AG04449 (cell line): ENCODE measurements around the gene KCNA10.
A peak's percentile ranks its signal among the peaks of the same experiment; 100 is the strongest.

Experiments
- CTCF ChIA-PET: fragments of 350-600 bp; formaldehyde crosslinking; extraction: SDS; loops from one replicate; lab custom pipeline; 2021; ENCODE audit warnings: antibody characterized with exemption; lab: Yijun Ruan, JAX
- POLR2A ChIA-PET: fragments of 400-600, 350-600 bp; formaldehyde crosslinking; extraction: SDS; loops from one replicate; lab custom pipeline; 2020; ENCODE audit warnings: antibody characterized with exemption, inconsistent platforms; lab: Yijun Ruan, JAX
- DNase-seq: peaks from one replicate; pipeline ENCODE4 v3.0.0-alpha.2; 2010; ENCODE audit warnings: low read depth, low spot score
- H3K4me3 ChIP-seq: 2 replicates; pipeline ENCODE4 v1.5.1; 2011; ENCODE audit warnings: low read depth, mild to moderate bottlenecking, control low read depth, low read length
- TF ChIP-seq, protein P1 (sequence below): IDR thresholded peaks from one replicate; pipeline ENCODE4 v1.5.1; 2011; ENCODE audit warnings: mild to moderate bottlenecking, moderate library complexity, low read length, control low read depth, inconsistent platforms; ENCODE audit not compliant: insufficient read depth; ENCODE audit errors: missing control alignments

The KCNA10 gene

DNA sequence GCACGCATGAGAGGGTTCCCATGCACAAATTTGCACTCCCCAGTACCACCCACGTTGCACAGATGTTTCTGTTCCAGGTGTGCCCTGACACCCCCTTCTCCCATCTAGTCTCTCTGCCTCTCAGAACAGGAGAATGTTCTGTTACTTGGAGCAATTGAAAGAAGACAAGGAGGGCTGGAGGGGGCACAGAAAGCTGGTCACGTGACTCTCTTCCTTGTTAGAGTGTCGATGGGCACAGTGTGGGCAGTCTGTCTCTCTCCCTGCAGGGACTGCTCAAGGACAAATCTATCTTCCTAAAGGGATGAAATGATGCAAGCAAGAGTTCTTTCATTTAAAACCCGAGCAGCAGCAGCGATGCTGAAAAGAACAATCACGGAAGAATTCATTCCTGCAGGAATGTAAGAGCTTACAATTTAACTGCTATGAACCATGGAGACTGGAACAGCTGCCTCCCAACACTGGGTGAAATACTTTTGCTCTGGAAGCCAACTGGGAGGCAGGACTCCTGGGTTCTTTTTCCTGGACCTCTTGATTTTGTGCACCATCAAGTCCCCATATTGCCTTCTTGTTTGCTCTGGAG, 7.3 kb upstream of the KCNA10 start:
- DNase-seq = no peak
- ChIA-PET CTCF (interaction anchor here (0.8 to 2.2 kb wide), 4 partner anchors 13 to 258 kb away, joined by 3 to 5 read pairs (median 4); no protein-coding TSS in a partner anchor), POLR2A (interaction anchor here (0.6 kb wide), 1 partner anchor 10 kb away, joined by 4 read pairs; no protein-coding TSS in a partner anchor)
- TF ChIP-seq, protein P1, sequence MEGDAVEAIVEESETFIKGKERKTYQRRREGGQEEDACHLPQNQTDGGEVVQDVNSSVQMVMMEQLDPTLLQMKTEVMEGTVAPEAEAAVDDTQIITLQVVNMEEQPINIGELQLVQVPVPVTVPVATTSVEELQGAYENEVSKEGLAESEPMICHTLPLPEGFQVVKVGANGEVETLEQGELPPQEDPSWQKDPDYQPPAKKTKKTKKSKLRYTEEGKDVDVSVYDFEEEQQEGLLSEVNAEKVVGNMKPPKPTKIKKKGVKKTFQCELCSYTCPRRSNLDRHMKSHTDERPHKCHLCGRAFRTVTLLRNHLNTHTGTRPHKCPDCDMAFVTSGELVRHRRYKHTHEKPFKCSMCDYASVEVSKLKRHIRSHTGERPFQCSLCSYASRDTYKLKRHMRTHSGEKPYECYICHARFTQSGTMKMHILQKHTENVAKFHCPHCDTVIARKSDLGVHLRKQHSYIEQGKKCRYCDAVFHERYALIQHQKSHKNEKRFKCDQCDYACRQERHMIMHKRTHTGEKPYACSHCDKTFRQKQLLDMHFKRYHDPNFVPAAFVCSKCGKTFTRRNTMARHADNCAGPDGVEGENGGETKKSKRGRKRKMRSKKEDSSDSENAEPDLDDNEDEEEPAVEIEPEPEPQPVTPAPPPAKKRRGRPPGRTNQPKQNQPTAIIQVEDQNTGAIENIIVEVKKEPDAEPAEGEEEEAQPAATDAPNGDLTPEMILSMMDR = no peak
- no peak overlapping the region for H3K4me3 ChIP-seq

DNA sequence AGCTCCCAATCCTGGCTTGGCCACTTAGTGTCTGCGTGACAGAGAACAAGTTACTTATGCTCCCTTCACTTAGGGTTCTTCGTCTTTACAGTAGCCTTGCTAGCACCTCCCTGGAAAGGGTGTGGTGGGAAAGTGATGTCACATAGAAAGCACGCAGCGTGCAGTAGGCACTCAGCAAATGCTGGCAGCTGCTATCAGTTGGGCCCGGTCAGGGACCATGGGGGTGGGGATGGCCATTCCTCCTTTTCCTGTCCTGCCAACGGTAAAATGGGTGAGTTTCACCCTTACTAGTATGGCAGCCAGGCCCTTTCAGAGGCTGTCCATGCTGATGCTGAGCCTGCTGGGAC, 6.2 kb upstream of the KCNA10 start:
- ChIA-PET POLR2A (no interaction called here), CTCF (interaction anchor here (1.8 to 2.2 kb wide), 2 partner anchors 10 to 31 kb away, joined by 4 to 5 read pairs; no protein-coding TSS in a partner anchor)

DNA sequence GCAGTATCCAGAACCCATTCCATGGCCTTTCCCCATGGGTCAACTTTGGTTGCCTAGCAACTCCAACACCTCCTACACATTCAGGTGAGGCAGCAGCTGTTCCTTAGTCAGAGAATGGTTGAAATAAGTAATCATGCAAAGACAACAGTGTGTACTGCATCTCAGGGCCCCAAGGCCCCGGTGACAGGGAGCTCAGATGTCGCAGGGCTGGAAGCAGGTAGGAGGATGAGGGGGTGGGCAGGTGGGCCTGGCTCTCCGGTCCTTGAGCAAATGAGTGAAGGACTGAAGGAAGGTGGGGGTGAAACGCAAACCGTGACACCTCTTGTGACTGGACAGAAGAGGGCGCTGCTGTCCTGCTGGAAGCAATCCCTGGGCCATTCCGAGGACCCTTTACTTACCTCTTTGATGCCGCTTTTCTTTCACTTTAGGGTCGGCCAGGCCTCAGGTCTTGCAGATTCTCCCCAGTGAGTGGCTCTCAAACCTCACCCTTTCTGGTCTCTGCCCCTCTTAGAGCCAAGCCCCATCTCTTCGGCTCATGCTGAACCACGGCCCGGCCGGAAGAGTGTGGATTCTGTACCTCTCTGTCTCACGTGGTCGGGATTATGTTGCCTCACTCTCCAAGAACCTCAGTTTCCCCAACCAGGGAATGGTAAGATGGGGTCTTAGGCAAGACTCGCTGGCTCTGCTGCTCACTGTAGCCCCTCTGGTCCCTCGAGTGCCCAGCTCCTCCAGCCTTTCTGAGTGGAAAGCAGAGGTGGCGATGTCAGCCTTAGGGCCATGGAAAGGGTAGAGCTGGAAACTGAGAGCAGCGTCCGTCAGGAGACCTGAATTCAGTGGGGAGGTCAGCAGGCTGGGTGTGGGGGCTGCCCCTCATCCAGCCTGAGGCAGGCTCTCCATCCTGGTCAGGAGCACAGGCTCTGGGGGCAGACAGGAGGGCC, 5.6 kb upstream of the KCNA10 start:
- no peak overlapping the region for H3K4me3 ChIP-seq
- CTCF ChIA-PET = interaction anchor here (0.8 to 2.2 kb wide), 9 partner anchors 9 to 241 kb away, joined by 3 to 7 read pairs (median 3); no protein-coding TSS in a partner anchor
- TF ChIP-seq, protein P1 = peak; percentile 64
- POLR2A ChIA-PET = no interaction called here
- DNase-seq = no peak

More for the DNA sequence above, 6.2 kb upstream of the KCNA10 start:
- no peak for DNase-seq
- H3K4me3 ChIP-seq = no peak overlapping the region
- TF ChIP-seq, protein P1 = no peak

DNA sequence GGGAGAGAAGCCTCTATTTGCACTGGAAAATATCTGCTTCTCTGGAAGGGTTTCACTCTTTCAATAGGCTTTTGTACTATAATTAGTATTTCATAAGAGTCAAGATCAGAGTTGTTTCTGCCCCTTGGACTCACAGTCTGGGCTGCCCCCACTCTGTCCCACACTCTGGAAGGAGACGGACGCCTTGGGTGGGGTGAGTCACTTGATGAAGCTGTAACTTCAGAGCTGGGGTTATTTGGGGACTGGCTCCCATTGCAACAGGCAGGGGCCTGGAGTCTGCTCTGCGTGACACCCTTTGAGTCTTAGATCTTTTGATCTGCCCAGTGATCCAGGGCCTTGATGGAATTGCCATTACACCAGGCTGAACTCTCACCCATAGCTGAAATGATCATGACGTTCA, 4.0 kb upstream of the KCNA10 start:
- POLR2A ChIA-PET = no interaction called here
- TF ChIP-seq, protein P1 = no peak
- CTCF ChIA-PET = interaction anchor here (0.9 to 1.4 kb wide), 2 partner anchors 25 to 93 kb away, joined by 3 read pairs; no protein-coding TSS in a partner anchor
- no peak for DNase-seq
- H3K4me3 ChIP-seq = no peak overlapping the region

DNA sequence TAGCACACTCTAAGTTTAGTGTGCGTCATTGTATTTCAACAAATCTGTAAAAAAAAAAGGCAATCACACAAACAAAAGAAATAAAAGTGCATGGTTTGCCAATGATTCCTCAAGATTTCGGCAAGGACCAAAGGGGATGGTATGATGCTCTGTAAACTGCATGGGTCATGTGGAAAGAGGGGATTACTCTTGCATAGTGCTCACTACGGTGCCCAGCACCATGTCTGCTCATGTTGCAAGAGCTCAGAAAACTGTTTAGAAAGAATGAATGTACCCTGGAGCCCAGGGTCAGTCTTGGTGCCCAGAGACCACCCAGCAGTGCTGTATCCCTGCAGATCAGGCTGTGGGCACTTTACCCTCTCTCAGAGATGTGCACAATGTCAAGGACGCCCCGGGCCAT, 3.6 kb upstream of the KCNA10 start:
- POLR2A ChIA-PET = no interaction called here
- DNase-seq = no peak
- H3K4me3 ChIP-seq = no peak overlapping the region
- CTCF ChIA-PET = interaction anchor here (1.8 kb wide), 1 partner anchor 243 kb away, joined by 6 read pairs; no protein-coding TSS in a partner anchor
- TF ChIP-seq, protein P1 = no peak

DNA sequence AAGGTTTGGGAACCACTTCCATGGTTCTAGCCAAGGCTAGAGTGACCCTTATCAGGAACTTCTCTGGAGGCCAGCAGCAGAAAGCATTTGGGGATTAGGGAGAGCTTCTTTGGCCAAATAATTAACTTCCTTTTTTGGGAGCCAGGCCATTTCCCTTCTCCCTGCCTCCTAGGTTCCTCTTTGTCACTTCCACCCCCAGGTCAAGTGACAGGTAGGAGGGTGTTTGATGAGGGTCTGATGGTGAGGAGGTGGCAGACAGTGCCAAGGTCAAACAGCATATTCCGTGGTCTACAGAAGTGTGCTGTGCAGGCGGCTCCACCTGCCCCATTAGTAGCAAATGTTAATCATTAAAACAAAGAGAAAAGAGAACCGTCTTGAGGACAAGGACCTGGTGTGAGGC, 1.9 kb upstream of the KCNA10 start:
- H3K4me3 ChIP-seq = no peak overlapping the region
- TF ChIP-seq, protein P1 = no peak
- ChIA-PET POLR2A (no interaction called here), CTCF (interaction anchor here (1.3 to 1.8 kb wide), 3 partner anchors 25 to 245 kb away, joined by 3 to 6 read pairs (median 4); no protein-coding TSS in a partner anchor)
- no peak for DNase-seq
